Mesenchymal stem cell (in vitro differentiated cells and primary cell): Measurements from ENCODE around the gene AQP7.
"Not testable (repeated sequence)": the region's sequence is repeated elsewhere in the genome, so short reads cannot be mapped to it uniquely, and the experiment has no call there.

Source experiments
- DNase-seq: peaks from one replicate; pipeline ENCODE4 v3.0.0-alpha.2; 2013
- H2AFZ ChIP-seq: one replicate; pipeline ENCODE4 v1.6.1; 2013; ENCODE audit warnings: low read depth, mild to moderate bottlenecking, control low read depth, inconsistent platforms, low read length, moderate library complexity
- H2AK5ac ChIP-seq: 2 replicates; pipeline ENCODE4 v1.6.1; 2013; ENCODE audit warnings: low read length, moderate library complexity, mild to moderate bottlenecking, inconsistent platforms; ENCODE audit not compliant: severe bottlenecking
- H2BK120ac ChIP-seq: one replicate; pipeline ENCODE4 v1.6.1; 2013; ENCODE audit warnings: low read depth, mild to moderate bottlenecking, inconsistent platforms, low read length, moderate library complexity
- H2BK12ac ChIP-seq, 2 experiments: one replicate each; pipeline ENCODE4 v1.6.1; 2013; ENCODE audit warnings: inconsistent platforms in 2 of 2, low read length in 2 of 2, mild to moderate bottlenecking in 2 of 2, moderate library complexity in 2 of 2, control low read depth in 1 of 2
- H2BK15ac ChIP-seq: one replicate; pipeline ENCODE4 v1.6.1; 2013; ENCODE audit warnings: mild to moderate bottlenecking, low read depth, inconsistent platforms; ENCODE audit not compliant: poor library complexity, severe bottlenecking
- H2BK5ac ChIP-seq: 2 replicates; pipeline ENCODE4 v1.6.1; 2013; ENCODE audit warnings: low read depth, mild to moderate bottlenecking, low read length, control low read depth, inconsistent platforms; ENCODE audit not compliant: poor library complexity, severe bottlenecking
- H3K14ac ChIP-seq, 2 experiments: one replicate each; pipeline ENCODE4 v1.6.1; 2013; ENCODE audit warnings: inconsistent platforms in 2 of 2, low read length in 2 of 2, control low read depth in 1 of 2, mild to moderate bottlenecking in 1 of 2, moderate library complexity in 1 of 2
- H3K18ac ChIP-seq, 2 experiments: one replicate each; pipeline ENCODE4 v1.6.1; 2013; ENCODE audit warnings: inconsistent platforms in 2 of 2, low read length in 2 of 2, control low read depth in 1 of 2, low read depth in 1 of 2, mild to moderate bottlenecking in 1 of 2
- H3K23ac ChIP-seq, 2 experiments: one replicate each; pipeline ENCODE4 v1.6.1; 2013; ENCODE audit warnings: inconsistent platforms in 2 of 2, low read length in 2 of 2, mild to moderate bottlenecking in 2 of 2, moderate library complexity in 2 of 2, control low read depth in 1 of 2
- H3K27ac ChIP-seq: 2 replicates; pipeline ENCODE4 v1.5.1; 2013; ENCODE audit warnings: mild to moderate bottlenecking, moderate library complexity, low read length, control low read depth, inconsistent platforms; ENCODE audit not compliant: poor library complexity, severe bottlenecking
- H3K27me3 ChIP-seq, 2 experiments: 2 replicates each; pipeline versions ENCODE4 v1.6.1 to v1.7.0; 2013; ENCODE audit warnings: low read length in 2 of 2, mild to moderate bottlenecking in 2 of 2, moderate library complexity in 2 of 2, control low read depth in 1 of 2, inconsistent platforms in 1 of 2; ENCODE audit not compliant: control insufficient read depth in 1 of 2, insufficient read depth in 1 of 2
- H3K36me3 ChIP-seq, 2 experiments: 2 replicates each; pipeline versions ENCODE4 v1.6.1 to v1.7.0; 2013; ENCODE audit warnings: low read length in 2 of 2, control low read depth in 1 of 2, inconsistent platforms in 1 of 2, low read depth in 1 of 2, mild to moderate bottlenecking in 1 of 2; ENCODE audit not compliant: insufficient read depth in 2 of 2, control insufficient read depth in 1 of 2
- H3K4ac ChIP-seq, 2 experiments: one replicate each; pipeline ENCODE4 v1.6.1; 2013; ENCODE audit warnings: inconsistent platforms in 2 of 2, low read length in 2 of 2, mild to moderate bottlenecking in 2 of 2, moderate library complexity in 2 of 2, control low read depth in 1 of 2, low read depth in 1 of 2
- H3K4me1 ChIP-seq: 2 replicates; pipeline ENCODE4 v1.6.1; 2013; ENCODE audit warnings: low read depth, low read length, control low read depth; ENCODE audit not compliant: control insufficient read depth, insufficient read depth
- H3K4me2 ChIP-seq: 2 replicates; pipeline ENCODE4 v1.6.1; 2013; ENCODE audit warnings: low read length, mild to moderate bottlenecking, inconsistent platforms; ENCODE audit not compliant: poor library complexity, severe bottlenecking
- H3K4me3 ChIP-seq, 2 experiments: 2 replicates each; pipeline versions ENCODE4 v1.5.1 to v1.7.0; 2013; ENCODE audit warnings: low read length in 2 of 2, mild to moderate bottlenecking in 2 of 2, control low read depth in 1 of 2, low read depth in 1 of 2; ENCODE audit not compliant: insufficient read depth in 1 of 2
- H3K79me1 ChIP-seq: replicated peaks from 2 replicates; pipeline ENCODE4 v1.6.1; 2013; ENCODE audit warnings: mild to moderate bottlenecking, control low read depth, low read length, inconsistent platforms; ENCODE audit not compliant: poor library complexity, severe bottlenecking
- H3K9ac ChIP-seq: 2 replicates; pipeline ENCODE4 v1.7.0; 2013; ENCODE audit warnings: mild to moderate bottlenecking, low read length, moderate library complexity
- H3K9me3 ChIP-seq: 2 replicates; pipeline ENCODE4 v1.7.0; 2013; ENCODE audit warnings: mild to moderate bottlenecking, low read length; ENCODE audit not compliant: control insufficient read depth
- H4K8ac ChIP-seq: one replicate; pipeline ENCODE4 v1.6.1; 2013; ENCODE audit warnings: inconsistent platforms, mild to moderate bottlenecking, low read length, moderate library complexity
- H4K91ac ChIP-seq: one replicate; pipeline ENCODE4 v1.6.1; 2013; ENCODE audit warnings: mild to moderate bottlenecking, low read length, inconsistent platforms
- WGBS: methylation state at CpG from one replicate; pipeline ENCODE4 v1.1.7; 2013; ENCODE audit warnings: mixed read lengths; 5-methylcytosine and 5-hydroxymethylcytosine counted together

Gene AQP7

DNA sequence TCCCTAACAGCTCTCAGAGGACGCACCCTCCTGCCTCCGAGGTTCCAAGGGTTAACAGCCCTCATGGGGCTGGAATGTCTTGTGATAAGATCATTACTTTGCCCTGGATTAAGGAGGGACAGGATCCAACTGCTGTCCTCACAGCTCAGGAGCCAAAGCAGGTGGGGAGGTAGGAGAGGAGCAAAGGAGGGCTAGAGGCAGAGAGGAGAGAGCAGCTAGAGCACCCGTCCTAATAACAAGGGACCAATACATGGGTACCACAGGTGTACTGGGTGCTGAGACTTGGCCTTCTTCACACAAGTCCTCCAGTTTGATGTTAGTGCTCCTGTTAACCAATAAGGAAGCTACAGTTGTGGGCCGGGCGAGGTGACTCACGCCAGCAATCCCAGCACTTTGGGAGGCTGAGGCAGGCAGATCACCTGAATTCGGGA is 9.8 kb downstream of the AQP7 start:
- H2AFZ ChIP-seq, H3K4ac ChIP-seq, H4K8ac ChIP-seq: not testable (repeated sequence)

DNA sequence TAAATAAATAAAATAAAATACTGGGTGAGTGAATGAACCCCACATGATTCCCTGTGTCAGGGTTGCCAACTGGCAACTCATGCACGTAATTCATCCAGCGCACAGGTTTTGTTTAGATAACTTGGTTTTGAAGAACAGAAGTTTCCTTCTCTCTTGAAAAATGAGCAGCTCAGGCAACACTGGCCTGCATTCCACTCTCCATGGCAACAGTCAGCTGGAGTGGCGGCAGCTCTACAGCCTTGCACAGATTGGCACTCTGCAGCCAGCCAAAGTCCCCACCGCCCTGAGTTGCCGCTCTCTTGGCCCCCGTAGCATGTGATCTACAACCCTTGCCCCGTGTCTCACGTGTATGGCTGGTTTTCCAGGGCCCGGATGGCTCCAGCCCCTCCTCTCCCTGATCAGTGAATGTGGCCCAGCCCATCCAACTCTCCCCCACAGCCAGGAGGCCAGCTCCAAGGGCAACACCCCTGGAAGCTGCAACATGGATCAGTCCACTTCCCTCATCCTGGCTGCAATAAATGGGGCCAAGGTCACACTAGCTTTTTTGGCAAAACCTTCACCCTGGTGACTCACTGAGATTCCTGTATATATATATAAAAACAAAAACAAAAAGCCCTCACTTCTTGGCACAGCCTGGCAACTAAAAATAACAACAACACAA is 11.1 kb downstream of the AQP7 start:
- peak overlapping the region; percentile 50 for H3K4me2 ChIP-seq
- not testable (repeated sequence) for H2BK12ac ChIP-seq

More for the DNA sequence above, 9.8 kb downstream of the AQP7 start:
- H2BK5ac ChIP-seq, H3K9me3 ChIP-seq, H3K23ac ChIP-seq, H3K79me1 ChIP-seq, H2AK5ac ChIP-seq, H2BK120ac ChIP-seq, H3K18ac ChIP-seq, H3K14ac ChIP-seq, H3K4me2 ChIP-seq, H2BK12ac ChIP-seq, H3K27me3 ChIP-seq, DNase-seq, H3K4me3 ChIP-seq, H4K91ac ChIP-seq, H3K36me3 ChIP-seq, H3K9ac ChIP-seq, H3K27ac ChIP-seq: not testable (repeated sequence)
- Histone ChIP-seq H2BK15ac (peak overlapping the region; percentile 23), H3K4me1 (peaks cover 16% of the 10 kb centered on the region)
- 76% methylated on average over 6 of the region's 7 CpGs for WGBS

DNA sequence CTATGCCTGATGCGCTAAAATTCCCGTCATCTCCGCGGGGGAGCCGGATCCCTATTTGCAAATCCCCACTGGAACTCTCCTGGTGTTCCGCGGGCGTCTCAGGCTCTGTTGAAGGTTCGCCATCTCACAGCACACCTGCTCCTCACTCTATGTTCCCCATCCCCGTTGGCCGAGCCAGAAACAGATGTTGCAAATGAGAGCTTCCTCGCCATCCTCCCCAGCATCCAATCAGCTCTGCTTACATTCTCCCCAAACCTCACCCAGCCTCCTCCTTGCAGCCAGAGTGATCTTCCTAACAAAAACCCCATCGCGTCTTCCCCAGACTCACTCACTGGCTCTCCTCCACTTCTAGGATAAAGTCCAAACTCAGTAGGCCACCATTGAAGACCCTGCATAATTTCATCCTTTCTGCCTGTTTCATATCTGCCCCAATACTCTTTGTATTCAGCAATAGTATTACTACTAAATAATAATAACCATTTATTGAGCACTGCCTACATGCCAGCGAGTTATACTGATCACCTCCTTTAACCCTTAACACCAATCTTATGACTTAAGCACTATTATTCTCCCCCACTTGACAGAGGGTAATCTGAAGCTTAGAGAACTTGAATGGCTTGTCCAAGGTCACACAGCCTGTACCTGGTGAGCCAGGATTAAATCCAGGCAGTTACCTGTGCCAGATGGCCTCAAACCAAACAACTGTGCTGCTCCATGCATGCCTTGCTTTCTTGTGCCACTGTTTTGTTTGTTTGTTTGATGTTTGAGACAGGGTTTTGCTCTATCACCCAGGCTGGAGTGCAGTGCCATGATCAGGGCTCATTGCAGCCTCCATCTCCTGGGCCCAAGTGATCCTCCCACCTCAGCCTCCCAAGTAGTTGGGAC is 14.0 kb downstream of the AQP7 start:
- H3K4me1 ChIP-seq = peaks cover 6% of the 10 kb centered on the region
- no peaks in the 10 kb centered on the region for H3K27me3 ChIP-seq
- no peaks in the 10 kb centered on the region for H3K9me3 ChIP-seq
- no peak overlapping the region for H3K18ac ChIP-seq
- H4K8ac ChIP-seq = no peak overlapping the region
- no peak overlapping the region for H3K14ac ChIP-seq
- H3K79me1 ChIP-seq = no peaks in the 10 kb centered on the region
- H4K91ac ChIP-seq = no peak overlapping the region
- no peak overlapping the region for H3K9ac ChIP-seq
- H2AFZ ChIP-seq = no peak overlapping the region
- no peak overlapping the region for H2BK12ac ChIP-seq
- H3K4ac ChIP-seq = no peak overlapping the region
- no peaks in the 10 kb centered on the region for H3K36me3 ChIP-seq
- H3K23ac ChIP-seq = no peak overlapping the region
- H2BK120ac ChIP-seq = no peak overlapping the region
- no peak overlapping the region for H2BK15ac ChIP-seq
- no peak overlapping the region for H3K4me3 ChIP-seq
- 79% methylated on average over 15 of the region's 15 CpGs for WGBS
- H2BK5ac ChIP-seq = no peak overlapping the region
- H2AK5ac ChIP-seq = no peak overlapping the region
- H3K4me2 ChIP-seq = no peak overlapping the region
- no peak overlapping the region for H3K27ac ChIP-seq
- DNase-seq = no peak

More for the DNA sequence above, 11.1 kb downstream of the AQP7 start:
- H3K79me1 ChIP-seq, H3K4ac ChIP-seq, H3K14ac ChIP-seq, H4K91ac ChIP-seq, H2BK120ac ChIP-seq, H2AFZ ChIP-seq, H2BK15ac ChIP-seq, H3K27me3 ChIP-seq, H3K9me3 ChIP-seq, H3K18ac ChIP-seq, H2BK5ac ChIP-seq, H4K8ac ChIP-seq, H2AK5ac ChIP-seq, H3K23ac ChIP-seq, H3K36me3 ChIP-seq: not testable (repeated sequence)
- DNase-seq = peak; percentile 94
- H3K27ac ChIP-seq = peak overlapping the region; percentile 69
- H3K9ac ChIP-seq = peak overlapping the region; percentile 87
- H3K4me3 ChIP-seq = peak overlapping the region in 1 of 2 experiments; percentile 57
- H3K4me1 ChIP-seq = peaks cover 16% of the 10 kb centered on the region
- WGBS = 2% methylated on average over 8 of the region's 9 CpGs

DNA sequence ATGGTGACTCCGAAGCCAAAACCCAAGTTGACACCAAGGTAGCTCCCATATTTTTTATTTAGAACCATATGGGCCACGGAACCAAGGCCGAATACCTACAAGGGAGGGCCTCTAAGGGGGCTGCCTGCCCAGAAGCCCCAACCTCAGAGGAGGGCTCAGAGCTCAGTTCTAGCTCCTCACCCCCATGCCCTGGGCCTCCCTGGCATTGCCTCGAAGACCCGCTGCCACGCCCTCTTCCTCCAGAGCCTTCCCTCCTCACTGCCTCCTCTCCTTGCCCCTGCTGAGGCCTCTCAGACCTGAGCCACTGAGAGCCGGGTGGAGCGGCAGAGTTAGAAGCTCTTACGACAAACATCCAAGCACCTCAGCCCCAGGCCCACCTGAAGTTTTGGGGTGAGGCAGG is 15.4 kb downstream of the AQP7 start:
- DNase-seq, H3K9me3 ChIP-seq: not testable (repeated sequence)
- WGBS = 90% methylated on average over 9 of the region's 9 CpGs

More for the DNA sequence above, 15.4 kb downstream of the AQP7 start:
- H2AK5ac ChIP-seq, H3K14ac ChIP-seq, H3K4ac ChIP-seq, H2BK120ac ChIP-seq, H3K79me1 ChIP-seq, H3K36me3 ChIP-seq, H3K27me3 ChIP-seq, H3K4me2 ChIP-seq, H4K8ac ChIP-seq, H2AFZ ChIP-seq, H3K4me3 ChIP-seq, H3K9ac ChIP-seq, H2BK12ac ChIP-seq, H3K23ac ChIP-seq, H3K18ac ChIP-seq, H2BK15ac ChIP-seq, H3K27ac ChIP-seq, H3K4me1 ChIP-seq, H2BK5ac ChIP-seq, H4K91ac ChIP-seq: not testable (repeated sequence)
